ENCODE results near the gene TSPO. TPM values are rescaled to one million over a fixed set of nuclear protein-coding genes. Genes with fewer than 3 reads are reported as not detected.

TSPO gene
- total and polyA plus RNA-seq, 2 of the 8 experiments (the other 6 are each of a cell fraction or from before 2014, with no cell fraction given) = 19.9 to 51.5 TPM

GRCh38 chr22:43127166-43127908 is 24.0 kb upstream of the TSPO start:
- H3K27ac ChIP-seq (ENCODE audit: low read depth, low read length) = no peak overlapping the region
- no peak overlapping the region for H4K8ac ChIP-seq (ENCODE audit: extremely low read depth, insufficient read depth, low read length)
- no peak for DNase-seq (ENCODE audit: low read depth in 1 of 2, low spot score in 2 of 2)
- no peak overlapping the region for H3K9ac ChIP-seq (replicated peaks in 1 of 4; ENCODE audit: extremely low read depth in 1 of 4, low read depth in 3 of 4, low read length in 3 of 4)
- H2BK120ac ChIP-seq (replicated peaks; ENCODE audit: low read depth, low read length) = no peak overlapping the region
- H2BK12ac ChIP-seq (ENCODE audit: low read depth, low read length) = no peak overlapping the region
- peaks cover 3 to 13% of the 10 kb centered on the region in 2 experiments for H4K20me1 ChIP-seq (replicated peaks in 1 of 2; ENCODE audit: control insufficient read depth in 1 of 2, insufficient read depth in 2 of 2, low read length in 2 of 2)
- H3K4me2 ChIP-seq (ENCODE audit: insufficient read depth in 1 of 2, low read depth in 2 of 2, low read length in 2 of 2) = no peak overlapping the region
- no peak overlapping the region for H2BK5ac ChIP-seq (ENCODE audit: low read depth, low read length)
- H3K18ac ChIP-seq (ENCODE audit: extremely low read depth, low read length) = no peak overlapping the region
- no peak for FAIRE-seq
- WGBS, 2 experiments (ENCODE audit: extremely low coverage in 1 of 2, insufficient coverage in 1 of 2, insufficient read length in 1 of 2, insufficient replicate concordance in 2 of 2, low coverage in 1 of 2, low lambda C conversion rate in 2 of 2, missing lambda C conversion rate in 1 of 2) = 86% methylated on average over 17 of the region's 17 CpGs; no CpG with 5 or more reads in 1 of the 2 experiments
- peaks cover 3% of the 10 kb centered on the region for H3K79me1 ChIP-seq (ENCODE audit: low read depth, low read length)
- H2BK15ac ChIP-seq (ENCODE audit: low read length) = no peak overlapping the region
- no peak overlapping the region for H2AK5ac ChIP-seq (ENCODE audit: low read depth, low read length)
- no peaks in the 10 kb centered on the region for H3K23me2 ChIP-seq (ENCODE audit: low read depth, low read length)
- peaks cover 2 to 7% (median 3%) of the 10 kb centered on the region in 4 experiments; a peak in 4 of 8 replicates for H3K36me3 ChIP-seq (ENCODE audit: control insufficient read depth in 2 of 4, insufficient read depth in 4 of 4, low read length in 3 of 4)
- no peak overlapping the region for H2AFZ ChIP-seq (ENCODE audit: low read length)
- no peak overlapping the region for H3K23ac ChIP-seq (ENCODE audit: insufficient read length)
- no peak overlapping the region for H3K14ac ChIP-seq (ENCODE audit: insufficient read length)
- no peak overlapping the region for H4K91ac ChIP-seq (replicated peaks; ENCODE audit: insufficient read length, low read length)
- POLR2A ChIA-PET (ENCODE audit: partially characterized antibody) = interaction anchor here (0.7 kb wide), 1 partner anchor 9 kb away, joined by 3 read pairs; no protein-coding TSS in a partner anchor
- H2BK20ac ChIP-seq (ENCODE audit: low read length) = no peak overlapping the region
- no peaks in the 10 kb centered on the region for H3K79me2 ChIP-seq (ENCODE audit: control insufficient read depth in 1 of 2, insufficient read depth in 2 of 2, low read length in 2 of 2)
- no peak overlapping the region for H3K4ac ChIP-seq (replicated peaks; ENCODE audit: insufficient read length, low read depth, low read length)
- no peak overlapping the region for H3K56ac ChIP-seq (replicated peaks; ENCODE audit: insufficient read length, low read depth, low read length)
- H3K27me3 ChIP-seq (replicated peaks in 1 of 4; ENCODE audit: control insufficient read depth in 3 of 4, extremely low read depth in 1 of 4, insufficient read depth in 3 of 4, low read length in 3 of 4) = no peaks in the 10 kb centered on the region
- no peak overlapping the region for H4K5ac ChIP-seq (ENCODE audit: insufficient read length, low read depth, low read length)
- H3K4me1 ChIP-seq (replicated peaks in 1 of 4; ENCODE audit: control insufficient read depth in 3 of 4, insufficient read depth in 4 of 4, low read length in 3 of 4) = peaks cover 0 to 6% (median 0%) of the 10 kb centered on the region in 4 experiments; a peak in 3 of 7 replicates
- no peak overlapping the region for H3K4me3 ChIP-seq (ENCODE audit: extremely low read depth in 1 of 4, insufficient read depth in 2 of 4, low read depth in 3 of 4, low read length in 4 of 4)
- no peaks in the 10 kb centered on the region for H3K9me3 ChIP-seq (ENCODE audit: insufficient read depth in 2 of 2, low read depth in 1 of 2, low read length in 1 of 2)
- CTCF ChIA-PET (ENCODE audit: partially characterized antibody) = interaction anchor here (0.6 to 2.2 kb wide), 10 partner anchors 8 to 825 kb away, joined by 3 to 6 read pairs (median 4); no protein-coding TSS in a partner anchor
- TF ChIP-seq ZNF274 (IDR thresholded peaks at IDR 0.05; ENCODE audit: borderline replicate concordance, extremely low read depth, low read length) = no peak
- no peak for TF ChIP-seq JUN (IDR thresholded peaks at IDR 0.05; ENCODE audit: low read depth, low read length)
- TF ChIP-seq SRF (IDR thresholded peaks at IDR 0.05; ENCODE audit: low read depth, low read length) = no peak
- no peak for TF ChIP-seq TAF7 (optimal IDR thresholded peaks at IDR 0.05; ENCODE audit: borderline replicate concordance, low read depth, low read length)
- TF ChIP-seq RAD21 (IDR thresholded peaks at IDR 0.05 in 1 of 2, conservative IDR thresholded peaks at IDR 0.05 in 1 of 2; ENCODE audit: low read depth in 2 of 2, low read length in 2 of 2) = no peak
- TF ChIP-seq ASH2L (IDR thresholded peaks at IDR 0.05; ENCODE audit: low read length) = no peak
- TF ChIP-seq, protein P1, sequence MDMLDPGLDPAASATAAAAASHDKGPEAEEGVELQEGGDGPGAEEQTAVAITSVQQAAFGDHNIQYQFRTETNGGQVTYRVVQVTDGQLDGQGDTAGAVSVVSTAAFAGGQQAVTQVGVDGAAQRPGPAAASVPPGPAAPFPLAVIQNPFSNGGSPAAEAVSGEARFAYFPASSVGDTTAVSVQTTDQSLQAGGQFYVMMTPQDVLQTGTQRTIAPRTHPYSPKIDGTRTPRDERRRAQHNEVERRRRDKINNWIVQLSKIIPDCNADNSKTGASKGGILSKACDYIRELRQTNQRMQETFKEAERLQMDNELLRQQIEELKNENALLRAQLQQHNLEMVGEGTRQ (IDR thresholded peaks at IDR 0.05; ENCODE audit: low read length) = no peak
- TF ChIP-seq TBP (IDR thresholded peaks at IDR 0.05; ENCODE audit: low read depth, low read length) = no peak
- no peak for TF ChIP-seq KDM4A (IDR thresholded peaks at IDR 0.05; ENCODE audit: low read depth, low read length, severe bottlenecking)
- TF ChIP-seq NANOG (IDR thresholded peaks at IDR 0.05; ENCODE audit: insufficient read depth, low read depth, low read length, poor library complexity, severe bottlenecking) = no peak
- TF ChIP-seq CBX8 (IDR thresholded peaks at IDR 0.05; ENCODE audit: borderline replicate concordance, low read depth, low read length) = no peak

Measured in H1 (cell line).